NCI-H2107 treated with DMSO at 0.1 percent for 48 hours (cell line): ENCODE data around the gene FMNL1.
"Not testable (repeated sequence)": the region's sequence is repeated elsewhere in the genome, so short reads cannot be mapped to it uniquely, and the experiment has no call there.

ENCODE experiments used
- DNase-seq: peaks from one replicate; lab custom pipeline; 2025; ENCODE audit not compliant: unreplicated experiment; lab: John Stamatoyannopoulos, UW

FMNL1 gene

GRCh38 chr17:45234641-45235415 is 13.1 kb downstream of the FMNL1 start:
- peak; percentile 55 for DNase-seq

GRCh38 chr17:45235416-45236281 is 14.0 kb downstream of the FMNL1 start:
- DNase-seq, result peak; percentile 33

- no peak for DNase-seq
These were observed 14.6 kb downstream of the FMNL1 start for GRCh38 chr17:45236282-45236606.

GRCh38 chr17:45237686-45238085 is 16.0 kb downstream of the FMNL1 start:
- no peak for DNase-seq

GRCh38 chr17:45238155-45238774 is 16.6 kb downstream of the FMNL1 start:
- no peak for DNase-seq

GRCh38 chr17:45240905-45241327 is 19.2 kb downstream of the FMNL1 start:
- DNase-seq, result no peak

GRCh38 chr17:45241328-45242028 is 19.8 kb downstream of the FMNL1 start:
- DNase-seq, result no peak

GRCh38 chr17:45242029-45242414 is 20.3 kb downstream of the FMNL1 start:
- no peak for DNase-seq

- no peak for DNase-seq
These were observed 22.1 kb downstream of the FMNL1 start for GRCh38 chr17:45243750-45244149.

GRCh38 chr17:45244725-45245656 is 23.3 kb downstream of the FMNL1 start:
- DNase-seq, result no peak

- no peak for DNase-seq
These were observed 24.7 kb downstream of the FMNL1 start for GRCh38 chr17:45246338-45246737.

- DNase-seq, result no peak
These were observed 25.3 kb downstream of the FMNL1 start for GRCh38 chr17:45246861-45247428.

- DNase-seq, result peak; percentile 84
These were observed 25.9 kb downstream of the FMNL1 start for GRCh38 chr17:45247429-45248131.

GRCh38 chr17:45248132-45248957 is 26.7 kb downstream of the FMNL1 start:
- DNase-seq, result no peak

GRCh38 chr17:45251931-45252330 is 30.2 kb downstream of the FMNL1 start:
- DNase-seq, result no peak

GRCh38 chr17:45253237-45253636 is 31.6 kb downstream of the FMNL1 start:
- not testable (repeated sequence) for DNase-seq

GRCh38 chr17:45253879-45254278 is 32.2 kb downstream of the FMNL1 start:
- no peak for DNase-seq

- no peak for DNase-seq
These were observed 33.7 kb downstream of the FMNL1 start for GRCh38 chr17:45255358-45255757.
